A549 (cell line): ENCODE results near the gene PLAGL2. TPM values are rescaled to one million over a fixed set of nuclear protein-coding genes. Genes with fewer than 3 reads are reported as not detected.
"Not testable (repeated sequence)": the region's sequence is repeated elsewhere in the genome, so short reads cannot be mapped to it uniquely, and the experiment has no call there.

ENCODE experiments used
- ATAC-seq, 2 experiments: fragments of 200-7000 bp in 1 of 2; fragments of >200 bp in 1 of 2; cut with Nextera tagmentation in 1 of 2; cut with Tn5 transposase in 1 of 2; 3 replicates each; pipeline versions ENCODE4 v1.8.0 to v1.9.1; 2018 to 2020; ENCODE audit warnings: mild to moderate bottlenecking in 1 of 2, moderate library complexity in 1 of 2
- CTCF ChIA-PET: fragments of 300-600 bp; sonication (Branson Sonifier 250); formaldehyde crosslinking; extraction: SDS; loops from one replicate; lab custom pipeline; 2021; ENCODE audit warnings: antibody characterized with exemption, inconsistent platforms; lab: Yijun Ruan, JAX
- POLR2A ChIA-PET: fragments of 350-600 bp; formaldehyde crosslinking; extraction: SDS; loops from one replicate; lab custom pipeline; 2021; ENCODE audit warnings: antibody characterized with exemption, inconsistent platforms; lab: Yijun Ruan, JAX
- DNase-seq, 2 experiments: peaks; one replicate each; pipeline versions ENCODE4 v3.0.0 to v3.0.0-alpha.2; 2011 to 2016; ENCODE audit warnings: low read depth in 1 of 2, low spot score in 1 of 2
- FAIRE-seq: peaks from 2 replicates; lab custom pipeline; 2011; peaks lifted over from hg19 to GRCh38; lab: Jason Lieb, UNC
- H3K27ac ChIP-seq, 2 experiments: fragments of >200 bp; sonication (Bioruptor Twin); formaldehyde crosslinking; 3 replicates each; pipeline ENCODE4 v1.5.1; 2016 to 2017
- H3K4me1 ChIP-seq: fragments of >200 bp; sonication (Bioruptor Twin); formaldehyde crosslinking; 3 replicates; pipeline ENCODE4 v1.6.1; 2016
- H3K4me2 ChIP-seq: fragments of >200 bp; sonication (Bioruptor Twin); formaldehyde crosslinking; 3 replicates; pipeline ENCODE4 v1.6.1; 2016
- H3K4me3 ChIP-seq: fragments of >200 bp; sonication (Bioruptor Twin); formaldehyde crosslinking; 3 replicates; pipeline ENCODE4 v1.5.1; 2016
- H3K9me3 ChIP-seq: fragments of >200 bp; sonication (Bioruptor Twin); formaldehyde crosslinking; 3 replicates; pipeline ENCODE4 v1.6.1; 2016
- BHLHE40 ChIP-seq: IDR thresholded peaks from 2 replicates; pipeline ENCODE4 v1.6.1; 2012; ENCODE audit warnings: low read depth, low read length, inconsistent platforms
- CEBPB ChIP-seq, 2 experiments: fragments of >200 bp in 1 of 2; sonication (Bioruptor Twin) in 1 of 2; formaldehyde crosslinking in 1 of 2; IDR thresholded peaks; 2 replicates each; pipeline ENCODE4 v1.6.1; 2012 to 2016
- CHD4 ChIP-seq: fragments of 200-600 bp; sonication (generic); IDR thresholded peaks from 2 replicates; pipeline ENCODE4 v1.6.1; 2016; ENCODE audit warnings: antibody characterized with exemption, mild to moderate bottlenecking, borderline replicate concordance
- EHF ChIP-seq: fragments of 250-450 bp; sonication (Bioruptor Pico); IDR thresholded peaks from 2 replicates; pipeline ENCODE4 v1.5.0; 2020; ENCODE audit warnings: mild to moderate bottlenecking
- ESRRA ChIP-seq: fragments of 150-350 bp; IDR thresholded peaks from 2 replicates; pipeline ENCODE4 v1.6.1; 2014; ENCODE audit warnings: mild to moderate bottlenecking, low read length, borderline replicate concordance
- FOSL2 ChIP-seq, 2 experiments: fragments of 450-650 bp in 1 of 2; fragments of >200 bp in 1 of 2; sonication (Bioruptor Twin) in 1 of 2; formaldehyde crosslinking; IDR thresholded peaks; 2 replicates each; pipeline versions ENCODE4 v1.5.0 to v1.6.1; 2016 to 2020; ENCODE audit warnings: mild to moderate bottlenecking in 1 of 2, moderate library complexity in 1 of 2
- HDAC2 ChIP-seq: fragments of 200-600 bp; sonication (generic); IDR thresholded peaks from 2 replicates; pipeline ENCODE4 v1.6.1; 2016
- HOXA7 ChIP-seq: fragments of 250-450 bp; sonication (Bioruptor Pico); IDR thresholded peaks from 2 replicates; pipeline ENCODE4 v1.5.0; 2020; ENCODE audit warnings: mild to moderate bottlenecking, moderate library complexity
- MYC ChIP-seq: IDR thresholded peaks from 2 replicates; pipeline ENCODE4 v1.6.1; 2012; ENCODE audit warnings: mild to moderate bottlenecking, inconsistent platforms, low read length, improper control_type of control experiment, borderline replicate concordance
- NFE2L2 ChIP-seq: fragments of 150-350 bp; conservative IDR thresholded peaks from 2 replicates; pipeline ENCODE4 v1.6.1; 2014; ENCODE audit warnings: low read length
- RAD21 ChIP-seq, 2 experiments: fragments of >200 bp in 1 of 2; sonication (Bioruptor Twin) in 1 of 2; formaldehyde crosslinking in 1 of 2; IDR thresholded peaks in 1 of 2; conservative IDR thresholded peaks in 1 of 2; 2 replicates in 1 of 2; 3 replicates in 1 of 2; pipeline ENCODE4 v1.6.1; 2012 to 2018; ENCODE audit warnings: inconsistent platforms in 1 of 2
- RARB ChIP-seq: fragments of 250-450 bp; sonication (Bioruptor Pico); IDR thresholded peaks from 2 replicates; pipeline ENCODE4 v1.8.0; 2021; ENCODE audit warnings: mild to moderate bottlenecking, moderate library complexity
- RNF2 ChIP-seq: fragments of 200-600 bp; sonication (generic); IDR thresholded peaks from 2 replicates; pipeline ENCODE4 v1.6.1; 2016; ENCODE audit warnings: low read depth, mild to moderate bottlenecking, antibody characterized with exemption, moderate library complexity, borderline replicate concordance
- SMC3 ChIP-seq: fragments of >200 bp; sonication (Bioruptor Twin); formaldehyde crosslinking; IDR thresholded peaks from 3 replicates; pipeline ENCODE4 v1.6.1; 2018; ENCODE audit warnings: inconsistent platforms
- ZFP36 ChIP-seq: fragments of 450-650 bp; IDR thresholded peaks from 2 replicates; pipeline ENCODE4 v1.6.1; 2014; ENCODE audit warnings: borderline replicate concordance; ENCODE audit not compliant: partially characterized antibody
- ZNF302 ChIP-seq: fragments of 250-450 bp; sonication (Bioruptor Pico); IDR thresholded peaks from 2 replicates; pipeline ENCODE4 v1.9.0; 2021; ENCODE audit warnings: inconsistent platforms, mild to moderate bottlenecking, moderate library complexity
- WGBS: methylation state at CpG from one replicate; pipeline ENCODE4 v1.1.6; 2017; ENCODE audit errors: missing lambda C conversion rate; 5-methylcytosine and 5-hydroxymethylcytosine counted together
- polyA plus RNA-seq, 4 experiments: library from polyadenylated mRNA; depleted of rRNA in 3 of 4; stranded (reverse); fragments of >200 nt; fragmentation: RNase III in 1 of 4; extraction: RNeasy Plus Mini Kit Qiagen cat#74134 plus additional on column Dnase treatment in 1 of 4; gene quantifications; 2 replicates in 3 of 4; 3 replicates in 1 of 4; pipeline ENCODE4 v1.2.3, GENCODE V29; 2011 to 2017
- TF ChIP-seq, protein P1 (sequence below): IDR thresholded peaks from 2 replicates; pipeline ENCODE4 v1.6.1; 2012
- TF ChIP-seq, protein P2 (sequence below): fragments of >200 bp; sonication (Bioruptor Twin); formaldehyde crosslinking; IDR thresholded peaks from 3 replicates; pipeline ENCODE4 v1.6.1; 2016
- TF ChIP-seq, protein P3 (sequence below): fragments of 200-600 bp; sonication (generic); IDR thresholded peaks from 2 replicates; pipeline ENCODE4 v1.6.1; 2016; ENCODE audit warnings: antibody characterized with exemption, mild to moderate bottlenecking, moderate library complexity
- TF ChIP-seq, protein P4 (sequence below): fragments of 450-650 bp; IDR thresholded peaks from 2 replicates; pipeline ENCODE4 v1.6.1; 2014; ENCODE audit warnings: antibody characterized with exemption

Gene PLAGL2
- polyA plus RNA-seq, 2 of the 4 experiments (the other 2 are of a cell fraction): 6.1 to 9.0 TPM

DNA sequence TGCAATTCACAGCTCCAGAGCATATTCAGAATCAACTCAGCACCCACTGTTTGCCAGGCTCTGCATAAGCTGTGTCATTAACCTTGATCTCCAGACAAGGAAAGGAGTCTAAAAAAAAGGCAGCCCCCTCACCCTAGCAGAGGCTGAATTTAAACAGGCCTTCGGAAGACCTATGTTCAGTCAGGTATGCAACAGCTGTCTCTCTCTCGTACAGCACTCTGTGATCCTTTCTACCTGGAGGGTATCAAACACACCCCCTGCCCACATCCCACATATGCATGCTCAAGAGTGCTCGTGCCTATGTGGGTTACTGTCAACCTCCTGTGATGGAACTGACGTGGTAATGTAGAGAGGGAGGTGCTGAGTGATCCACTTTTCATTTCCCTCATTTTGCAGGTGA is 8.5 kb downstream of the PLAGL2 start:
- 89% methylated on average over 4 of the region's 4 CpGs for WGBS
- no peak for ATAC-seq
- DNase-seq: no peak
- FAIRE-seq: no peak
- no peak overlapping the region for H3K27ac ChIP-seq
- H3K9me3 ChIP-seq: no peaks in the 10 kb centered on the region
- no peak overlapping the region for H3K4me3 ChIP-seq
- POLR2A ChIA-PET: no interaction called here
- TF ChIP-seq FOSL2 (IDR thresholded peaks at IDR 0.05): no peak
- TF ChIP-seq FOSL2 (CRISPR knock-in tag; IDR thresholded peaks at IDR 0.05): no peak
- TF ChIP-seq, protein P1, sequence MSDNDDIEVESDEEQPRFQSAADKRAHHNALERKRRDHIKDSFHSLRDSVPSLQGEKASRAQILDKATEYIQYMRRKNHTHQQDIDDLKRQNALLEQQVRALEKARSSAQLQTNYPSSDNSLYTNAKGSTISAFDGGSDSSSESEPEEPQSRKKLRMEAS: no peak
- TF ChIP-seq, protein P2, sequence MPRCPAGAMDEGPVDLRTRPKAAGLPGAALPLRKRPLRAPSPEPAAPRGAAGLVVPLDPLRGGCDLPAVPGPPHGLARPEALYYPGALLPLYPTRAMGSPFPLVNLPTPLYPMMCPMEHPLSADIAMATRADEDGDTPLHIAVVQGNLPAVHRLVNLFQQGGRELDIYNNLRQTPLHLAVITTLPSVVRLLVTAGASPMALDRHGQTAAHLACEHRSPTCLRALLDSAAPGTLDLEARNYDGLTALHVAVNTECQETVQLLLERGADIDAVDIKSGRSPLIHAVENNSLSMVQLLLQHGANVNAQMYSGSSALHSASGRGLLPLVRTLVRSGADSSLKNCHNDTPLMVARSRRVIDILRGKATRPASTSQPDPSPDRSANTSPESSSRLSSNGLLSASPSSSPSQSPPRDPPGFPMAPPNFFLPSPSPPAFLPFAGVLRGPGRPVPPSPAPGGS: no peak
- no peak for TF ChIP-seq NFE2L2
- TF ChIP-seq CEBPB (IDR thresholded peaks at IDR 0.05): no peak
- no peak for TF ChIP-seq MYC
- TF ChIP-seq, protein P3, sequence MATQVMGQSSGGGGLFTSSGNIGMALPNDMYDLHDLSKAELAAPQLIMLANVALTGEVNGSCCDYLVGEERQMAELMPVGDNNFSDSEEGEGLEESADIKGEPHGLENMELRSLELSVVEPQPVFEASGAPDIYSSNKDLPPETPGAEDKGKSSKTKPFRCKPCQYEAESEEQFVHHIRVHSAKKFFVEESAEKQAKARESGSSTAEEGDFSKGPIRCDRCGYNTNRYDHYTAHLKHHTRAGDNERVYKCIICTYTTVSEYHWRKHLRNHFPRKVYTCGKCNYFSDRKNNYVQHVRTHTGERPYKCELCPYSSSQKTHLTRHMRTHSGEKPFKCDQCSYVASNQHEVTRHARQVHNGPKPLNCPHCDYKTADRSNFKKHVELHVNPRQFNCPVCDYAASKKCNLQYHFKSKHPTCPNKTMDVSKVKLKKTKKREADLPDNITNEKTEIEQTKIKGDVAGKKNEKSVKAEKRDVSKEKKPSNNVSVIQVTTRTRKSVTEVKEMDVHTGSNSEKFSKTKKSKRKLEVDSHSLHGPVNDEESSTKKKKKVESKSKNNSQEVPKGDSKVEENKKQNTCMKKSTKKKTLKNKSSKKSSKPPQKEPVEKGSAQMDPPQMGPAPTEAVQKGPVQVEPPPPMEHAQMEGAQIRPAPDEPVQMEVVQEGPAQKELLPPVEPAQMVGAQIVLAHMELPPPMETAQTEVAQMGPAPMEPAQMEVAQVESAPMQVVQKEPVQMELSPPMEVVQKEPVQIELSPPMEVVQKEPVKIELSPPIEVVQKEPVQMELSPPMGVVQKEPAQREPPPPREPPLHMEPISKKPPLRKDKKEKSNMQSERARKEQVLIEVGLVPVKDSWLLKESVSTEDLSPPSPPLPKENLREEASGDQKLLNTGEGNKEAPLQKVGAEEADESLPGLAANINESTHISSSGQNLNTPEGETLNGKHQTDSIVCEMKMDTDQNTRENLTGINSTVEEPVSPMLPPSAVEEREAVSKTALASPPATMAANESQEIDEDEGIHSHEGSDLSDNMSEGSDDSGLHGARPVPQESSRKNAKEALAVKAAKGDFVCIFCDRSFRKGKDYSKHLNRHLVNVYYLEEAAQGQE: no peak
- TF ChIP-seq ESRRA: no peak
- no peak for TF ChIP-seq ZNF302 (CRISPR knock-in tag)
- TF ChIP-seq, protein P4, sequence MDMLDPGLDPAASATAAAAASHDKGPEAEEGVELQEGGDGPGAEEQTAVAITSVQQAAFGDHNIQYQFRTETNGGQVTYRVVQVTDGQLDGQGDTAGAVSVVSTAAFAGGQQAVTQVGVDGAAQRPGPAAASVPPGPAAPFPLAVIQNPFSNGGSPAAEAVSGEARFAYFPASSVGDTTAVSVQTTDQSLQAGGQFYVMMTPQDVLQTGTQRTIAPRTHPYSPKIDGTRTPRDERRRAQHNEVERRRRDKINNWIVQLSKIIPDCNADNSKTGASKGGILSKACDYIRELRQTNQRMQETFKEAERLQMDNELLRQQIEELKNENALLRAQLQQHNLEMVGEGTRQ: no peak
- TF ChIP-seq EHF (CRISPR knock-in tag): no peak
- no peak for TF ChIP-seq HDAC2
- no peak for TF ChIP-seq RARB (CRISPR knock-in tag)
- no peak for TF ChIP-seq CHD4
- TF ChIP-seq ZFP36: no peak
- no peak for TF ChIP-seq SMC3
- TF ChIP-seq BHLHE40: no peak
- no peak for TF ChIP-seq HOXA7 (CRISPR knock-in tag)
- no peak for TF ChIP-seq RNF2
- CTCF ChIA-PET: interaction anchor here (0.9 kb wide), 1 partner anchor 39 kb away, joined by 3 read pairs; no protein-coding TSS in a partner anchor
- H3K4me2 ChIP-seq: no peak overlapping the region
- H3K4me1 ChIP-seq: no peaks in the 10 kb centered on the region

DNA sequence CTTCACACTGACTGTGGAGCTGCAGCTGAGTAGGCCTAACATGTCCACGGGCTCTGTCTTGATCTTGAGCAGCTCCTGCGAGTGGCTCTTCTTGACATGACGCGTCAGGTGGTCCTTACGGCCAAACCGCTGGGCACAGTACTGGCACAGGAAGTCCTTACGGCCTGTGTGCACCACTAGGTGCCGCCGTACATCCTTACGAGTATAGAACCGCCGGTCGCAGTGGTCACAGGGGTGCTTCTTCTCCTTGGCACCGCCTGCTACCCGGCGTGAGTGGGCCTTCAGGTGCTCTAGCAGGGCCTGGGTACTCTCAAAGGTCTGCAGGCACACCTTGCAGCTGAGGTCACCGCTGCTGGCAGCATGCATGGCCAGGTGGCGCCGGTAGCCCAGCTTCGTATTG is 10.4 kb downstream of the PLAGL2 start:
- H3K9me3 ChIP-seq, H3K27ac ChIP-seq, H3K4me1 ChIP-seq, H3K4me3 ChIP-seq, FAIRE-seq, H3K4me2 ChIP-seq, POLR2A ChIA-PET: not testable (repeated sequence)
- CTCF ChIA-PET: interaction anchor here (2.5 kb wide), 1 partner anchor 9 kb away, joined by 6 read pairs; no protein-coding TSS in a partner anchor
- TF ChIP-seq RAD21 (conservative IDR thresholded peaks at IDR 0.05 in 1 of 2, IDR thresholded peaks at IDR 0.05 in 1 of 2): peak in 1 of 2 experiments; percentile 18; a peak in 1 of 5 replicates
- peak in 1 of 2 experiments; percentile 64; a peak in 3 of 6 replicates for ATAC-seq
- DNase-seq: peak in 1 of 2 experiments; percentile 31
- WGBS: 94% methylated on average over 20 of the region's 20 CpGs

DNA sequence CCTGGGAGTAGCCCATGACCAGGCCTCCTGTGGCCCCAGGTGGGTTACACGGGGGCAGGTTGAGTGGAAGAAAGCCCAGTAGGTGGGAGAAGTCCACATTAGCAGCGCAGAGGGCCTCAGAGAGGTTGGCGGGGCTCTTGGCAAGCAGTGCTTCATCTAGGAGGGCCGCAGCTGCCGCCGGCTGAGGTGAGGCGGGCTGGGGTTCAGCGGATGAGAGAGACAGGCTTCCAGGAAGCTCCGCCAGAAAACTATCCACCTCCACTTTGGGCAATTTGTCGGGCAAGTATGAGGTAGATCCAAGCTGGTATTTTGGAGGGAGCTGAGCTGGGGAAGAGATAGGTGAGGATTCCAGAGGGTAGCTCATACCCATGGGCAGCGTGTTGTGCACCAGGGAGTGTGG is 10.9 kb downstream of the PLAGL2 start:
- ATAC-seq, H3K4me1 ChIP-seq, H3K27ac ChIP-seq, H3K9me3 ChIP-seq, H3K4me2 ChIP-seq, DNase-seq, POLR2A ChIA-PET, FAIRE-seq, H3K4me3 ChIP-seq: not testable (repeated sequence)
- CTCF ChIA-PET: interaction anchor here (2.5 kb wide), 1 partner anchor 9 kb away, joined by 6 read pairs; no protein-coding TSS in a partner anchor
- 95% methylated on average over 11 of the region's 11 CpGs for WGBS
